ENCODE results near the gene EYS.

DNA sequence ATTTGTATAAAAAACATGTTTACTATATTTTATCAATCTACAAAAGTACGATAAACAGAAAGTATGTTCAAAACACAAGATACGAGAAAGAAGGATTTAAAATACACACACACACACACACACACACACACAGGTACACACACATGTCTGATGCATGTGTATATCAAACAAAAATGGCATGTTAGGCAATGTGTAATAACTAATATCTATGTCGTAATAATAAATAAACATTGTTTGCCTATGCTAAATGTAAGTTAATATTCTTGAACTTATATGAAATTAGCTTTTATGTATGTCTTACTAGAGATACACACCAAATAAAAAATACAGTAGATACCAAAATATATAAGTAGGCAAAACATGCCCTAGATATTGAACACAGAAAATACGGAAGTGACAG is 894.9 kb downstream of the EYS start:
- no peak for TF ChIP-seq POLR2A (IDR thresholded peaks at IDR 0.05)
- TF ChIP-seq, protein P1, sequence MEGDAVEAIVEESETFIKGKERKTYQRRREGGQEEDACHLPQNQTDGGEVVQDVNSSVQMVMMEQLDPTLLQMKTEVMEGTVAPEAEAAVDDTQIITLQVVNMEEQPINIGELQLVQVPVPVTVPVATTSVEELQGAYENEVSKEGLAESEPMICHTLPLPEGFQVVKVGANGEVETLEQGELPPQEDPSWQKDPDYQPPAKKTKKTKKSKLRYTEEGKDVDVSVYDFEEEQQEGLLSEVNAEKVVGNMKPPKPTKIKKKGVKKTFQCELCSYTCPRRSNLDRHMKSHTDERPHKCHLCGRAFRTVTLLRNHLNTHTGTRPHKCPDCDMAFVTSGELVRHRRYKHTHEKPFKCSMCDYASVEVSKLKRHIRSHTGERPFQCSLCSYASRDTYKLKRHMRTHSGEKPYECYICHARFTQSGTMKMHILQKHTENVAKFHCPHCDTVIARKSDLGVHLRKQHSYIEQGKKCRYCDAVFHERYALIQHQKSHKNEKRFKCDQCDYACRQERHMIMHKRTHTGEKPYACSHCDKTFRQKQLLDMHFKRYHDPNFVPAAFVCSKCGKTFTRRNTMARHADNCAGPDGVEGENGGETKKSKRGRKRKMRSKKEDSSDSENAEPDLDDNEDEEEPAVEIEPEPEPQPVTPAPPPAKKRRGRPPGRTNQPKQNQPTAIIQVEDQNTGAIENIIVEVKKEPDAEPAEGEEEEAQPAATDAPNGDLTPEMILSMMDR (IDR thresholded peaks at IDR 0.05), result no peak
- no peak for TF ChIP-seq POLR2AphosphoS5 (IDR thresholded peaks at IDR 0.05)

All from breast epithelium (tissue), 3 donors.